Inflammatory macrophage treated with lipopolysaccharide for 1 hour (primary cell): ENCODE data around the gene ERCC6L.

Experiments
- DNase-seq, 2 donors: peaks; one replicate each; pipeline ENCODE4 v3.0.0-alpha.2; 2020 to 2022

ERCC6L gene

GRCh38 chrX:72165551-72165950 lies 73.3 kb downstream of the ERCC6L start:
- no peak for DNase-seq

- DNase-seq: no peak
Observed at GRCh38 chrX:72159769-72160168, 79.1 kb downstream of the ERCC6L start.

- DNase-seq: no peak
Observed at GRCh38 chrX:72158773-72159172, 80.1 kb downstream of the ERCC6L start.
